ENCODE results near the gene CNNM3.

Gene CNNM3

DNA sequence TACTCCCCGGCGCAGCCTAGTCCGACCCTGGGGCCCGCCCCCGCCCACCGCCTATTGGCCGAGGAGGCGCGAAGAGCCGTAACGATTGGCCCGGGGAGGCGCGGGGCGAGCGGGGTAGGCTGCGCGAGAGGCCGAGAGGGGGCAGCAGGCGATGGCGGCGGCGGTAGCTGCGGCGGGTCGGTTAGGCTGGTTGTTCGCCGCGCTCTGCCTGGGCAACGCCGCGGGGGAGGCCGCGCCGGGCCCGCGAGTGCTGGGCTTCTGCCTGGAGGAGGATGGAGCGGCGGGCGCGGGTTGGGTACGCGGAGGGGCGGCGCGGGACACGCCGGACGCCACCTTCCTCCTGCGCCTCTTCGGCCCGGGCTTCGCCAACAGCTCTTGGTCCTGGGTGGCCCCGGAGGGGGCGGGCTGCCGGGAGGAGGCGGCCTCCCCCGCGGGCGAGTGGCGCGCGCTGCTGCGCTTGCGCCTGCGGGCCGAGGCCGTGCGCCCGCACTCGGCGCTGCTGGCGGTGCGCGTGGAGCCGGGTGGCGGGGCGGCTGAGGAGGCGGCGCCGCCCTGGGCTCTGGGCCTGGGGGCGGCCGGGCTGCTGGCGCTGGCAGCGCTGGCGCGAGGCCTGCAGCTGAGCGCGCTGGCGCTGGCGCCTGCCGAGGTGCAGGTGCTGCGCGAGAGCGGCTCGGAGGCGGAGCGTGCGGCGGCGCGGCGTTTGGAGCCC is at the start of gene CNNM3:
TSS of gene CNNM3 (plus strand) at position 142 of the 709 bp plus-strand sequence. CDS start at position 152, 10 bp downstream.
- Histone ChIP-seq H4K20me1 (peaks cover 46% of the 10 kb centered on the region), H3K4me3 (peak within 1 kb of the TSS; percentile 84), H3K9me3 (no peaks in the 10 kb centered on the region), H3K9ac (peak within 1 kb of the TSS; percentile 84), H3K36me3 (peaks cover 26% of the 10 kb centered on the region), H3K4me1 (peaks cover 62% of the 10 kb centered on the region), H3K27me3 (no peaks in the 10 kb centered on the region), H3K27ac (peak within 1 kb of the TSS; percentile 83), H3K4me2 (peak within 1 kb of the TSS; percentile 100)
- TF ChIP-seq Cebpa-rat (IDR thresholded peaks at IDR 0.05) = no peak

- no peak overlapping the region for H3K27ac ChIP-seq
- no peak overlapping the region for H3K4me3 ChIP-seq
- H4K20me1 ChIP-seq = peaks cover 84% of the 10 kb centered on the region
- H3K9ac ChIP-seq = no peak overlapping the region
- peak overlapping the region; percentile 41 for H3K4me2 ChIP-seq
- peaks cover 25% of the 10 kb centered on the region; the same call in 1 of the 2 replicates for H3K36me3 ChIP-seq
- TF ChIP-seq Cebpa-rat (IDR thresholded peaks at IDR 0.05) = no peak
- H3K27me3 ChIP-seq = no peaks in the 10 kb centered on the region
- H3K4me1 ChIP-seq = peaks cover 83% of the 10 kb centered on the region
- no peaks in the 10 kb centered on the region for H3K9me3 ChIP-seq
These were observed 48.8 kb upstream of the CNNM3 start for GRCh38 chr2:96767135-96767871.

GRCh38 chr2:96768083-96768561 is 47.9 kb upstream of the CNNM3 start:
- H3K27me3 ChIP-seq = no peaks in the 10 kb centered on the region
- H3K4me1 ChIP-seq = peaks cover 83% of the 10 kb centered on the region
- no peak overlapping the region for H3K27ac ChIP-seq
- H3K9me3 ChIP-seq = no peaks in the 10 kb centered on the region
- H3K4me2 ChIP-seq = peak overlapping the region; percentile 41
- H3K9ac ChIP-seq = no peak overlapping the region
- no peak overlapping the region for H3K4me3 ChIP-seq
- H4K20me1 ChIP-seq = peaks cover 77% of the 10 kb centered on the region
- peaks cover 25% of the 10 kb centered on the region; the same call in 1 of the 2 replicates for H3K36me3 ChIP-seq
- TF ChIP-seq Cebpa-rat (IDR thresholded peaks at IDR 0.05) = no peak

- TF ChIP-seq Cebpa-rat (IDR thresholded peaks at IDR 0.05) = no peak
- Histone ChIP-seq H3K27ac (no peak overlapping the region), H4K20me1 (peaks cover 72% of the 10 kb centered on the region), H3K4me1 (peaks cover 83% of the 10 kb centered on the region), H3K9me3 (no peaks in the 10 kb centered on the region), H3K27me3 (no peaks in the 10 kb centered on the region), H3K36me3 (peaks cover 25% of the 10 kb centered on the region; the same call in 1 of the 2 replicates), H3K4me2 (no peak overlapping the region), H3K4me3 (no peak overlapping the region), H3K9ac (no peak overlapping the region)
These were observed 46.3 kb upstream of the CNNM3 start for GRCh38 chr2:96769814-96770213.

DNA sequence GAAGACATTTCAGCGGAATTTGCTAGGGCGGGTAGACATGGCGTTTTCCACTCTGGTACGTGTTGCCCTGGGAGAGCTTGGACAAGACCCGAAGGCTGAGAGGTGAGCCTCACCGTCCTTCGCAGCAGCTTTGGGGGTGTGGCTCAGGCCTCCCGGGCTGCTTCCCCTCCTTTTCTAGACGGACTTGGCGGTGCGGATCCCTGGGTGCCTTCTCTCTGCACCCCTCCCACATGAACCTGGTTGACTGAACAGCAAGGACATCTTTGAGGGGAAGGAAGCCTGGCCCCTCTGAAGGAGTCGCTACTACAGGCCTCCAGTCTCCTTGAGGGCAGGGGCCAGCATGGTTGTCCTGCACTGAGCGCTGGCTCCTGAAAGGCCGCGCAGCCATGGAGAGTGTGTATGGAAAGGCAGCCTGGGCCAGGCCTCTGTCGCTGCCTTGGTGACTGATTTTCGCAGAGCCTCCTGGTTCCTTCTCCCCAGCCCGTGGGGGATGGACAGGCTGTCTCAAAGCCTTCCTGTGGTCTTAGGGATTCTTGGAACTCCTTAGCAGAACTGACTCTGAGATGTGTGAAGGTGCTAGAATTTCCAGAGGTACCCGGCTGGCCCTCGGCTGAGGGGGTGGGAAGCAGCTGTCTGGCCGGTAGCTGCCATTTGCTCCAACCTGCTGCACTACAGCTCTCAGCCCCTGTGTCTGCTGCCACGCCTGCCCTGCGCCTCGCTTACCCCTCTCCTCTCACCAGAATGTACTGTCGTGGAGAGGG is 45.4 kb upstream of the CNNM3 start:
- no peaks in the 10 kb centered on the region for H3K9me3 ChIP-seq
- H3K4me3 ChIP-seq = no peak overlapping the region
- H3K4me1 ChIP-seq = peaks cover 84% of the 10 kb centered on the region
- peaks cover 71% of the 10 kb centered on the region for H4K20me1 ChIP-seq
- no peak overlapping the region for H3K9ac ChIP-seq
- no peak for TF ChIP-seq Cebpa-rat (IDR thresholded peaks at IDR 0.05)
- H3K27me3 ChIP-seq = no peaks in the 10 kb centered on the region
- peaks cover 25% of the 10 kb centered on the region; the same call in 1 of the 2 replicates for H3K36me3 ChIP-seq
- peak overlapping the region; percentile 24; the same call in 1 of the 2 replicates for H3K4me2 ChIP-seq
- H3K27ac ChIP-seq = no peak overlapping the region

DNA sequence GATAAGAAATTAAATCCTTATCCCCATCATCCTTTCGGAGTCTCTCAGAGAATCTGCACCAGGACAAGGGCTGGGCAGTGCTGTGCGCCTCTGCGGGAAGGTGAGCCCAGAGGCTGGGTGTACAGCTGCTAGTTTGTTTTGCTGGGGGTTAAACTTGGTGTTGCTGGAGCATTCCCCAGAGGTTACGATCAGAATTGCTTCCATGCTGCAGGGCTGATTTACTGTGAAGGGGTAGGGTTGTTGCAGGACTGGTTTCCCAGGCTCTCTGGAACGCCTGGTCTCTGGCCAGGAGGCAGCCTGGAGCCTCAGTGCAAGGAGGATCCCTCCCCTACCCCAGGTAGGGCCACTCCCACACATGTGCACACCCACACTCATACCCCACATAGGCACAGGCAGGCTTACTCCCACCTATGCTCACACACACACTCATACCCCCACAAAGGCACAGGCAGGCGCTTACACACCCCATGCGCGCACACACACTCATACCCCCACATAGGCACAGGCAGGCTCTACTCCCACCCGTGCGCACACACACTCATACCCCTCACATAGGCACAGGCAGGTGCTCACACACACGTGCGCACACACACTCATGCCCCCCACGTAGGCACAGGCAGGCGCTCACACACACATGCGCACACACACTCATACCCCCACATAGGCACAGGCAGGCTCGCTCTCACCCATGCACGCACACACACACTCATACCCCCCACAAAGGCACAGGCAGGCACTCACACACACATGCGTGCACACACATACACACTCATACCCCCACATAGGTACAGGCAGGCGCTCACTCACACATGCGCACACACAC is 44.1 kb upstream of the CNNM3 start:
- Histone ChIP-seq H3K36me3 (peaks cover 19% of the 10 kb centered on the region; the same call in 1 of the 2 replicates), H3K4me2 (peak overlapping the region; percentile 51), H3K9ac (no peak overlapping the region), H3K9me3 (no peaks in the 10 kb centered on the region), H4K20me1 (peaks cover 66% of the 10 kb centered on the region), H3K27me3 (no peaks in the 10 kb centered on the region), H3K27ac (0 out of 2 replicates have a peak overlapping the region, but pooled peaks have one; percentile 9), H3K4me3 (no peak overlapping the region), H3K4me1 (peaks cover 90% of the 10 kb centered on the region)
- no peak for TF ChIP-seq Cebpa-rat (IDR thresholded peaks at IDR 0.05)

DNA sequence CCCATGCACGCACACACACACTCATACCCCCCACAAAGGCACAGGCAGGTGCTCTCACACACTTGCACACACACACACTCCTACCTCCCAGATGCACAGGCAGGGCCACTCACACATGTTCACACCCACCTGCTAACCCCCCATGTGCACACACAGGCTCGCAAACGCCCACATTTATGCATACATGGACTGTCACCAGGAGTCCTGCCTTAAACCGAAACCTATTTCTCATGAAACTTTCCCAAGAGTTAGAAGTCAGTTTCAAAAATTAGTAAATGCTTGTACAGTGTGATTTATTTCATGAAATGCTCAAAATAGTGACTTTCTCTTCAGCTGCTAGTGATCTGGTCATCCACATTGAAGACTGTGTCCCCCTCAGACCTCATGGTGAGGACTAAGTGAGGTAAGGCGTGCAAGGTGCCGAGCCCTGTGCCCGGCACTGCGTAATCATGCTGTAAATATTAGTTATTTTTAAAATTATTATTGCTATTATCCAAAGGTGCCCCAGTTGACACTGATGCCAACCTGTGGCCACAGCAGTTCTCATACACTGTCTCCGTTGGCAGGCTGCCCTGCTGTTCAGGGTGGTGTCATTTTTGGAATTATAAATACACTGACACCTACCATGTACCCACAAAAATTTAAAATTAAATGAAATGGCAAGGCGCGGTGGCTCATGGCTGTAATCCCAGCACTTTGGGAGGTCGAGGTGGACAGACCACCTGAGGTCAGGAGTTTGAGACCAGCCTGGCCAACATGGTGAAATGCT is 43.0 kb upstream of the CNNM3 start:
- peaks cover 81% of the 10 kb centered on the region for H3K4me1 ChIP-seq
- H3K4me2 ChIP-seq = peak overlapping the region; percentile 84

DNA sequence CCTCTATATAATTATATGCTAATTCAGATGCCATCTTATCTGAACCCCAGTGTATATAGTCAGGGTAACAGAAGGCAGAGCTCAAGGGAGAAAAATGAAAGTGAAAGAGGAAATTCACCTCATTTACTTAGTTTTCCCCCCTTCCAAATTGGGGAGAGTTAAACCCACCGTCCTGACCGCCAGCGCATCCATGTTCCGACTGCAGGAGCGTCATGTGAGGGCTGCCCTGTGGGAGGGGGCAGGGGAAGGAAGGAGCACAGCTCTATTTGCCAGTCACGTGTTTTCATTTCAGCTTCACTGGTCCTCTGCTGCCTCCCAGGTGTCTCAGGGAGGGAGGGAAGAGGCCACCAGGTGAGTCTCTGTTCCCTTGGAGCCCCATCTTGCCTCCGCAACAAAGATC is 42.1 kb upstream of the CNNM3 start:
- peaks cover 75% of the 10 kb centered on the region for H3K4me1 ChIP-seq
- H3K27ac ChIP-seq = peak overlapping the region; percentile 37; the same call in 1 of the 2 replicates
- peaks cover 10% of the 10 kb centered on the region; the same call in 1 of the 2 replicates for H3K36me3 ChIP-seq
- H3K9me3 ChIP-seq = no peaks in the 10 kb centered on the region
- H3K9ac ChIP-seq = 0 out of 2 replicates have a peak overlapping the region, but pooled peaks have one; percentile 10
- peak overlapping the region; percentile 84 for H3K4me2 ChIP-seq
- TF ChIP-seq Cebpa-rat (IDR thresholded peaks at IDR 0.05) = no peak
- peak overlapping the region; percentile 52 for H3K4me3 ChIP-seq
- no peaks in the 10 kb centered on the region for H3K27me3 ChIP-seq
- peaks cover 57% of the 10 kb centered on the region for H4K20me1 ChIP-seq

More for the DNA sequence above, 43.0 kb upstream of the CNNM3 start:
- Histone ChIP-seq H3K9ac (no peak overlapping the region), H3K4me3 (no peak overlapping the region), H3K36me3 (peaks cover 14% of the 10 kb centered on the region; the same call in 1 of the 2 replicates), H3K27me3 (no peaks in the 10 kb centered on the region), H3K27ac (no peak overlapping the region), H3K9me3 (no peaks in the 10 kb centered on the region), H4K20me1 (peaks cover 62% of the 10 kb centered on the region)
- TF ChIP-seq Cebpa-rat (IDR thresholded peaks at IDR 0.05) = no peak

Data from BLaER1 (cell line).